H1 (cell line): ENCODE data around the gene ARHGAP21. TPM values are rescaled to one million over a fixed set of nuclear protein-coding genes. Genes with fewer than 3 reads are reported as not detected.

ENCODE experiments used
- CBX5 ChIP-seq: fragments of 300-800, 300-1000 bp; sonication (generic); IDR thresholded peaks from 2 replicates; pipeline ENCODE4 v1.7.1; 2016; ENCODE audit warnings: antibody characterized with exemption, low read length, low read depth
- CHD2 ChIP-seq: IDR thresholded peaks from 2 replicates; pipeline ENCODE4 v1.6.1; 2012; ENCODE audit warnings: low read length, improper control_type of control experiment
- CHD7 ChIP-seq: fragments of 300-600 bp; sonication (generic); IDR thresholded peaks from 2 replicates; pipeline ENCODE4 v1.7.1; 2012; ENCODE audit warnings: low read length, moderate library complexity, mild to moderate bottlenecking, inconsistent platforms; ENCODE audit not compliant: insufficient replicate concordance
- FOSL1 ChIP-seq: IDR thresholded peaks from 2 replicates; pipeline ENCODE4 v1.6.1; 2011; ENCODE audit warnings: mild to moderate bottlenecking, low read depth, low read length, moderate library complexity; ENCODE audit not compliant: insufficient read depth
- GTF2F1 ChIP-seq: IDR thresholded peaks from 2 replicates; pipeline ENCODE4 v1.6.1; 2012; ENCODE audit warnings: low read depth, low read length, improper control_type of control experiment, borderline replicate concordance
- PHF8 ChIP-seq: fragments of 200-600 bp; sonication (generic); conservative IDR thresholded peaks from 2 replicates; pipeline ENCODE4 v1.7.1; 2012; ENCODE audit warnings: low read depth, mild to moderate bottlenecking, inconsistent platforms, low read length, moderate library complexity
- SIN3A ChIP-seq, 2 experiments: IDR thresholded peaks in 1 of 2; conservative IDR thresholded peaks in 1 of 2; 2 replicates each; pipeline ENCODE4 v1.6.1; 2011 to 2012; ENCODE audit warnings: low read length in 2 of 2, improper control_type of control experiment in 1 of 2, low read depth in 1 of 2, mild to moderate bottlenecking in 1 of 2
- SIX5 ChIP-seq: IDR thresholded peaks from 2 replicates; pipeline ENCODE4 v1.6.1; 2011; ENCODE audit warnings: mild to moderate bottlenecking, low read depth, low read length
- polyA plus RNA-seq, 7 experiments: library from polyadenylated mRNA; depleted of rRNA in 3 of 7; stranded (reverse) in 5 of 7; unstranded in 2 of 7; fragments of >200 nt in 5 of 7; fragments of 200-250 nt in 2 of 7; gene quantifications; 1 replicate in 5 of 7; 2 replicates in 1 of 7; 4 replicates in 1 of 7; pipeline versions ENCODE4 v1.2.1 to v1.2.3, GENCODE V29; 2011 to 2013; ENCODE audit warnings: missing spikeins in 2 of 7, mixed read lengths in 2 of 7
- total RNA-seq: library from RNA; stranded (reverse); fragmentation: NEBNext Ultra II Directional; extraction: Animal tissue kit (Norgen Biotek cat#: 25700); gene quantifications from 2 replicates; pipeline ENCODE4 v1.2.1, GENCODE V29; 2021
- TF ChIP-seq, protein P1 (sequence below), 3 experiments: IDR thresholded peaks; 1 replicate in 2 of 3; 2 replicates in 1 of 3; pipeline versions ENCODE4 v1.5.1 to v1.6.1; 2011; ENCODE audit warnings: low read length in 3 of 3, mild to moderate bottlenecking in 3 of 3, inconsistent platforms in 2 of 3, low read depth in 1 of 3, moderate library complexity in 1 of 3; ENCODE audit not compliant: insufficient read depth in 1 of 3; ENCODE audit errors: control extremely low read depth in 1 of 3

The ARHGAP21 gene
- total and polyA plus RNA-seq, 2 of the 8 experiments (the other 6 are each of a cell fraction or from before 2014, with no cell fraction given), result 14.4 to 35.3 TPM

DNA sequence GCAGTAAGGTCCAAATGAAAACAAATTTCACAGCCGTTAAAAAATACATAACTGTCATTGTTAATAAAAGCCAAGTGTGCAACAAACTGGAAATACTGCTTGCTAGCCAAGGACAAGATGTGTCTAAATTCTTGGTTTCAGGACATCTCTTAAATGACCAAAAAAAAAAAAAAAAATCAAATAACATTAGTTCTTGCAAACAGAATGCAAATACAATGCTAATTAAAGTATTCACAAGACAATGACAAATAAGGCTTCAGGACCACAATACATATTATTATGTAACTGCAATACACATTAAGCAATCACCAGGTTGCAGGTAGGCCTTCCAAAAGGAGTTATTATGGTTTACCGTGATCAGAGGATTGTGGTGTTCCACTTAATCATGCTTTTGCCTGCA is 3.6 kb downstream of the ARHGAP21 start (continued):
- TF ChIP-seq CHD7 (peak; percentile 55), CHD2 (no peak), SIN3A (conservative IDR thresholded peaks at IDR 0.05 in 1 of 2, IDR thresholded peaks at IDR 0.05 in 1 of 2; ENCODE audit: low read depth in 1 of 2, low read length in 2 of 2) (no peak), CBX5 (no peak), PHF8 (no peak), SIX5 (no peak), GTF2F1 (no peak), FOSL1 (no peak)
- TF ChIP-seq, protein P1, sequence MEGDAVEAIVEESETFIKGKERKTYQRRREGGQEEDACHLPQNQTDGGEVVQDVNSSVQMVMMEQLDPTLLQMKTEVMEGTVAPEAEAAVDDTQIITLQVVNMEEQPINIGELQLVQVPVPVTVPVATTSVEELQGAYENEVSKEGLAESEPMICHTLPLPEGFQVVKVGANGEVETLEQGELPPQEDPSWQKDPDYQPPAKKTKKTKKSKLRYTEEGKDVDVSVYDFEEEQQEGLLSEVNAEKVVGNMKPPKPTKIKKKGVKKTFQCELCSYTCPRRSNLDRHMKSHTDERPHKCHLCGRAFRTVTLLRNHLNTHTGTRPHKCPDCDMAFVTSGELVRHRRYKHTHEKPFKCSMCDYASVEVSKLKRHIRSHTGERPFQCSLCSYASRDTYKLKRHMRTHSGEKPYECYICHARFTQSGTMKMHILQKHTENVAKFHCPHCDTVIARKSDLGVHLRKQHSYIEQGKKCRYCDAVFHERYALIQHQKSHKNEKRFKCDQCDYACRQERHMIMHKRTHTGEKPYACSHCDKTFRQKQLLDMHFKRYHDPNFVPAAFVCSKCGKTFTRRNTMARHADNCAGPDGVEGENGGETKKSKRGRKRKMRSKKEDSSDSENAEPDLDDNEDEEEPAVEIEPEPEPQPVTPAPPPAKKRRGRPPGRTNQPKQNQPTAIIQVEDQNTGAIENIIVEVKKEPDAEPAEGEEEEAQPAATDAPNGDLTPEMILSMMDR (IDR thresholded peaks at IDR 0.05; ENCODE audit: control extremely low read depth in 1 of 3, insufficient read depth in 1 of 3, low read depth in 1 of 3, low read length in 3 of 3), result no peak
